Measurements from ENCODE around the gene RHCE.

The RHCE gene

GRCh38 chr1:25443030-25443699, 22.5 kb upstream of the RHCE start:
- TF ChIP-seq GATA1 (IDR thresholded peaks at IDR 0.05; ENCODE audit: low read depth, low read length) = no peak
- no peak for TF ChIP-seq POLR2A (IDR thresholded peaks at IDR 0.05; ENCODE audit: low read length)
- DNase-seq = no peak

GRCh38 chr1:25442178-25442577, 21.6 kb upstream of the RHCE start:
- TF ChIP-seq GATA1 (IDR thresholded peaks at IDR 0.05; ENCODE audit: low read depth, low read length) (no peak), POLR2A (IDR thresholded peaks at IDR 0.05; ENCODE audit: low read length) (no peak)
- DNase-seq = no peak

- no peak for DNase-seq
- TF ChIP-seq POLR2A (IDR thresholded peaks at IDR 0.05; ENCODE audit: low read length) = no peak
- TF ChIP-seq GATA1 (IDR thresholded peaks at IDR 0.05; ENCODE audit: low read depth, low read length) = no peak
Measured at GRCh38 chr1:25439287-25439686, 18.7 kb upstream of the RHCE start.

GRCh38 chr1:25437672-25438071, 17.0 kb upstream of the RHCE start:
- TF ChIP-seq POLR2A (IDR thresholded peaks at IDR 0.05; ENCODE audit: low read length) (no peak), GATA1 (IDR thresholded peaks at IDR 0.05; ENCODE audit: low read depth, low read length) (no peak)
- no peak for DNase-seq

- TF ChIP-seq GATA1 (IDR thresholded peaks at IDR 0.05; ENCODE audit: low read depth, low read length) = no peak
- DNase-seq = peak in 1 of 2 experiments; percentile 38
Measured at GRCh38 chr1:25435397-25436108, 14.9 kb upstream of the RHCE start.

GRCh38 chr1:25433389-25434186, 13.0 kb upstream of the RHCE start:
- peak in 1 of 2 experiments; percentile 28 for DNase-seq

GRCh38 chr1:25432749-25433388, 12.2 kb upstream of the RHCE start:
- TF ChIP-seq GATA1 (IDR thresholded peaks at IDR 0.05; ENCODE audit: low read depth, low read length) = no peak
- peak in 1 of 2 experiments; percentile 54 for DNase-seq

More at GRCh38 chr1:25433389-25434186, 13.0 kb upstream of the RHCE start:
- TF ChIP-seq POLR2A (IDR thresholded peaks at IDR 0.05; ENCODE audit: low read length) = no peak
- no peak for TF ChIP-seq GATA1 (IDR thresholded peaks at IDR 0.05; ENCODE audit: low read depth, low read length)

GRCh38 chr1:25431955-25432719, 11.5 kb upstream of the RHCE start:
- TF ChIP-seq POLR2A (IDR thresholded peaks at IDR 0.05; ENCODE audit: low read length) (peak; percentile 8), GATA1 (IDR thresholded peaks at IDR 0.05; ENCODE audit: low read depth, low read length) (no peak)

GRCh38 chr1:25430967-25431881, 10.6 kb upstream of the RHCE start:
- TF ChIP-seq POLR2A (IDR thresholded peaks at IDR 0.05; ENCODE audit: low read length) (no peak), GATA1 (IDR thresholded peaks at IDR 0.05; ENCODE audit: low read depth, low read length) (no peak)
- peak in 1 of 2 experiments; percentile 85 for DNase-seq

More at GRCh38 chr1:25431955-25432719, 11.5 kb upstream of the RHCE start:
- peak in 1 of 2 experiments; percentile 70 for DNase-seq

GRCh38 chr1:25430073-25430966, 9.7 kb upstream of the RHCE start, which contains the start of gene MACO1:
MACO1 (plus strand) TSS chr1:25430897; CDS start chr1:25431099, 202 bp downstream.
- DNase-seq = peak; percentile 97 to 98

More at GRCh38 chr1:25430073-25430966, 9.7 kb upstream of the RHCE start, which contains the start of gene MACO1:
- TF ChIP-seq GATA1 (IDR thresholded peaks at IDR 0.05; ENCODE audit: low read depth, low read length) (no peak), POLR2A (IDR thresholded peaks at IDR 0.05; ENCODE audit: low read length) (peak; percentile 98)
